Fibroblast of skin of back (primary cell): ENCODE data around the gene TEKTIP1.

Source experiments
- DNase-seq: peaks from one replicate; pipeline ENCODE4 v3.0.0-alpha.2; 2013

TEKTIP1 gene

DNA sequence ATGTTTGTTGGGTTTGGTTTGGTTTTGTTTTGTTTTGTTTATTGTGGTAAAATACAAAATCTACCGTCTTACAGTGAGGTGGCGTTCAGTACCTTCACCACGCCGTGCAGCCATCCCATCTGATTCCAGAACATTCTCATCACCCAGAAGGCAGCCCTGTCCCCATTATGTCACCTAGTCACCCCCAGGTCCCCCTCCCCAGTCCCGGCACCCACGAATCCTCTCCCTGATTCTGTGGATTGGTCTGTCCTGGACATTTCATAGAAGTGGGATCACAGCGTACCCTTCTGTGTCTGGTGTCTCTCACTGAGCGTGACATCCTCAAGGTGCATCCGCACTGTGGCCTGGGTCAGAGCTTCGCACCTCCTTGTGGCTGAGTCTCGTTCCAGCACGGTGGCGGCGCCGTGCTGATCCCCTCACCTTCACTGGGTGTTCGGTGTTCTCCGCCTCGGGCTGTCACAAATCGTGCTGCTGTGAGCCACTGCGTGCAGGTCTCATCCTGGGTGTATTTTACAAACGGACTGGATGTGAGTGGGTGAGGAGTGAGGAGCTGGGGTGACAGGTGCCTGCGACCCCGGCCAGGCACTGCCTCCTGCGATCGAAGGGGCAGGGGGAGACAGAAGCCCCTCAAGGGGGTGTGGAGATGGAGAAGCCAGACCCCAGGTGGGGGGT is 580 bp upstream of the TEKTIP1 start:
- DNase-seq, result no peak

DNA sequence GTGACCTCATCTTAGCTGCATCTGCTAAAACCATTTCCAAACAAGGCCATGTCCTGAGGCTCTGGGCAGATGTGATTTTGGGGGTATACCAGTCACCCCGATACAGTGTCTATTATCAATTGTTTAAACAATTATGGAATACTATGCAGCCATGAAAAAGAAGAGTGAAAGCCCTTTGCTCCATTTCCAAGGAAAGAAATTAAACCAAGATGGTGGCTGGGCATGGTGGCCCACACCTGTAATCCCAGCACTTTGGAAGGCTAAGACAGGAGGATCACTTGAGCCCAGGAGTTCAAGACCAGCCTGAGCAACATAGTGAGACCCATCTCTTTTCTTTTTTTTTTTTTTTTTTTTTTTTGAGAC is 763 bp downstream of the TEKTIP1 start:
- no peak for DNase-seq

DNA sequence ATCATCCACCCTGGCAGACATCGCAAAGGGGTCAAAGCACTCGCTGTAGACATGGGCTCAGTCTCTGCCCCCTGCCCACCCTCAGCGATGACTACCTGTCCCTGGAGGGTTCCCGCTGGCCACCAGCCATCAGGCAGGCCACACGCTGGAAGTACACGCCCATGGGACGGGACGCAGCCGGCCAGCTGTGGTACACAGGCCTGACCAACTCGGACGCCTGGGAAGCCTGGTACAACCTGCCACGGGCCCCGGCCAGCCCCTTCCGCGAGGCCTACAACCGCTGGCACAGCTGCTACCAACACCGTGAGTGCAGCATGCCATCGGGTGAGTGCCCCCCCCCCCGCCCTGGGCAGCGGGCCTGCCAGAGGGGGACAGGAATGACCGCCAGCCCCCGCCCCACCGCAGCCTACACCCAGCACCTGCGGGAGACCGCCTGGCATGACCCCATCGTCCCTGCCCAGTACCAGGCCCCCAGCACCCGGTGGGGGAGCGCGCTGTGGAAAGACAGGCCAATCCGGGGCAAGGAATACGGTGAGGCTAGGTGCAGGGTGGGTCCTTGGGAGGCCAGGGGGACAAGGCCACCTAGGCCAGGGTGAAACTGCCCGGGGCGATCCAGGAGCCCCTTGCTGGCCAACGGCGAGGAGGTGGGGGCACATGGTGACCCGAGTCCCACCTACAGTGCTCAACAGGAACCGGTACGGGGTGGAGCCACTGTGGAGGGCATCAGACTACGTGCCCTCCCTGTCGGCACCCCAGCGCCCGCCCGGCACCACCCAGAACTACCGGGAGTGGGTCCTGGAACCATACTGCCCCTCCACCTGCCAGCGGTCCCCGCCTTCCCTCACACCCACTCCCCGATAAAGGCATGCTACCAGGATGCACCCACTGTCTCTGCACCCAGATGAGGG is 4.4 kb downstream of the TEKTIP1 start:
- DNase-seq, result no peak

DNA sequence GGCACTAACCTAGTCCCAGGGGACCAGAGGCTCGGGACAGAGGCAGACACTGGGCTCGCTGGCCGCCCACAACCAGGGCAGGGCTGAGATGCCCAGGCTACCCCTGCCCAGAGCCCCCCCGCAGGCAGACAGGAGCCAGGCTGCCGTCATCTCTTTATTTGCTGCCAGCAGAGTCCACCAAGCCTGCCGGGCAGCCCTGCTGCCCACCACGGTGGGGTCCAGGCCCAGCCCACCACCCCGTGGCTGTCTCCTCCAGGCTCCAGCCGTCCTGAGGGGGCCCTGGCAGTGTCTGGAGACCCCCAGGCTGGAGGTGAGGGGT is 5.0 kb downstream of the TEKTIP1 start:
- DNase-seq, result no peak

DNA sequence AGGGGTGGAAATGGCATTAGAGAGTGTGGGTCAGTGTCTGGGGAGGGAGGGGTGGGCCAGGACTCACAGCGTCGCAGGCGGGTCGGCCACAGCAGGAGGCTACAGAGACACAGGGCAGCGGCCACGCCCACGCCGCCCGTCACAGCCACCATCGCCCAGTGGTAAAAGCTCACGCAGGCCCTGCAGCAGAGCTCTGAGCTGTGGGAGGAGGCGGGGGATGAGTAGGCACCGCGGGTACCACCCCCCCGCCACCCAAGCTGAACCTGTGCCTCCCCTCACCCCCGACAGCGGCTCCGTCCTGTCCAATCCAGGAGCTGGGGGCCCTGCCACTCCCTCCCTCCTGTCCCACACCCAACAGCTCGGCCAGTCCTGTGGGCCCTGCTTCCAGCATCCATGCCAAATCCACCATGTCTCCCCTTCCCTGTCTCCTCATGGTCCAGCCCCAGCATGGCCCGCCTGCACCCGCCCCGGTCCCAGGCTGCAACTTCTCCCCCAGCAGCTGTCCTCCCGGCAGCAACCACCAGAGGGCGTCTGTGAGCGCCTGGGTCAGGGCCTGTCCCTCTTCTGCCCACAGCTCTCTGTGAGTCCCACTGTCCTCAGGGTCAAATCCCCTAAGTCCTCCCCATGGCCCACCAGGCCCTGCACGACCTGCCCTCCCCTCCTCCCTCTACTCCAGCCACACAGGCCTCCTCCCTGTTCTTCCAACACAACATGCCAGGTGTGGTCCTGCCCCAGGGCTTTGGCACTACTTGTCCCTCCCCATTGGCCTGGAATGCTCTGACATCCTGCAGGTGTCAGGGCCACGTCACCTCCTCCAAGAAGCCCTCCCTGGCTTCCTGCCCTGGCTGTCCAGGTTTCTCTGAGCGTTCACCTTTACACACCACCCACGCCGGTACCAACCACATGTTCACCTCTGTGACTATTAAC is 6.0 kb downstream of the TEKTIP1 start:
- peak; percentile 53 for DNase-seq

DNA sequence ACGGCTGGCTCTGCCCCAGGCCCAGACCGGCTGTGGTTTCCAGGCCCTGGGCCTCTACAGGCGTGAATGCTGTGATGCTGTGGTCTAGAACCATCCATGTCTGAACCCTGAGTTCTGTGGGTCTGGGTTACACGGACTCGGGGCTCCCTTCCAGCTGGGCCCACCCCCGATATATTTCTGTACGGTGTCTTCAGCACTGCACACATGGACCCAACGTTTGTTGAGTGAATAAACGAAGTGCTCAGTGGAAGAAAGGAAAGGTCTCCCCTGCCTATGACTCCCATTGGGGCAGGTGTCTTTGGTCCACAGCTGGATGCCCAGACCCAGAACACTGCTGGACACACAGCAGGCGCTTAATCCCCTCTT is 6.7 kb downstream of the TEKTIP1 start:
- DNase-seq, result no peak

DNA sequence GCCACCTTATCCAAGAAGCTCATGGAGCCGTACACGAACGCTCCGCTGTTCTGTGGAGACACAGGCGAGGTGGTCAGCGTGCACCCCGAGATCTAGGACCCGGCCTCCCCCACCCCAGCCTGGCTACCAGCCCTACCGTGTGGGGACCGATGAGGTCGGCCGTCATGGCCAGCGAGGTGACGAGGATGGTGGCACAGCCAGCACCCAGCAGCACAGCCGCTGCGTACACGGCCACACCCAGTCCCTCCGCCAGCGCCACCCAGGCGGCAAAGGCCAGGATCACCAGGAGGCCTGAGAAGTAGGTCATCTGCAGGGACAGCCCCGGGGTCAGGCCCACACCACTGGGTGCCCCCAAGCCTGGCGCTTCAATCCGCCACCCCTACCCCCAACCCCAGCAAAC is 7.1 kb downstream of the TEKTIP1 start:
- no peak for DNase-seq

DNA sequence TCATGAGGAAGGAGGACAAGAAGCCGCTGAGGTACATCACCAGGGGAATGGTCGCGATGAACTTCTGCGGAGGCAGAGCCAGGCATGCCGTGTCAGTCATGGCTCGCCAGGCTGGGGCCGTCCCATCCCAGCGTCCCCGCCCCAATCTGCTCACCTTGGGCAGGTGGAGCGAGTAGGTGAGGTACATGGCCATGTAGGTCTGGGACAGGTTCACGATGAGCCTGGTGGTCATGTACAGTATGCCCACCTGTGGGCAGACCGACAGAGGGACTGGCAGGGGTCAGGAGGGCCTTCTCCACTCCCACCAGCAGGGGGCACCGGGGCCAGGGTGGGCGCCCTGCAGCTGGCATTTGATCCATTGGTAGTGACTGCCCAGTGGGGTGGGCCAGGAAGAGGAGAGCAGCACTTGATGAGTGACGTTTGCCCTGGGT is 8.3 kb downstream of the TEKTIP1 start:
- no peak for DNase-seq

DNA sequence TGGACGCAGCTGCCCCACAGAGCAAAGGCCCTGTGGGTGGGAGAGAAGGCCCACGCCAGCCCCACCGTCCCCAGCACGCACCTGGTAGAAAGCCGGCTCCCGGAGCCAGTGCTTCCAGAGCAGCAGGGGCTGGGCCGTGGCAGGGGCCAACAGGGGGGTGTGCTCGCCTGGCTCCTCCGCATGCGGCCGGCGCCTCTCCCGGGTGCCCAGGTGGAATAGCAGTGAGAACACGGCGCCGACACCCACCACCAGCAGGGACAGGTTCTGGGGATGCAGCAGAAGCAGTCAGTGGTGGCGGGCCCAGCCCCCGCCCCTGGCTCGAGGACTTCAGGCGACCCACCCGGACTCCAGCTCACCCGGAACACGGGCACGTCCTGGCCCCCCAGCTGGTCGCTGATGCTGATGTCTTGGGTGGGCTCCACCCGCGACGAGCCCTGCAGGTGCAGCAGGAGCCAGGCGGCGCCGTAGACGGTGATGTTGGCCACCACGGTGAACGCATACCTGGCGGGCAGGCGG is 8.9 kb downstream of the TEKTIP1 start:
- DNase-seq, result no peak

DNA sequence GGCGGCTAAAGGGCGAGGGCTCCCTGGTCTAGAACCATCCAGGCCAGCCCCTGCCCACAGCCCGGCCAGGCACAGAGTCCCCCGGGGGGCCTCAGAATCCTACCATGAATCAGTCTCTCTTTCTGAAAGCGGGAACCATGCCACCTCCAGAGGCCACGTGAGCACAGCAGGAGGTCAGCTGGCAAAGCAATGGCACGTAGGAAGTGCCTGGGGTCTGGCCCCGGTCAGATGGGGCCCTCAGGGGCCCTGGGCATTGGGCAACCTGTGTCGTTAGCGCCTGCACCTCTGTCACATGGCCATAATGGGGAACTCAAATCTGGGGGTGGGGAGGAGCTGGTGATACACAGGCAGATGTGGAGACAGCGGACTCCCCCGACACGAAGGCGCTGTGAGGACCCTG is 9.6 kb downstream of the TEKTIP1 start:
- DNase-seq, result no peak

DNA sequence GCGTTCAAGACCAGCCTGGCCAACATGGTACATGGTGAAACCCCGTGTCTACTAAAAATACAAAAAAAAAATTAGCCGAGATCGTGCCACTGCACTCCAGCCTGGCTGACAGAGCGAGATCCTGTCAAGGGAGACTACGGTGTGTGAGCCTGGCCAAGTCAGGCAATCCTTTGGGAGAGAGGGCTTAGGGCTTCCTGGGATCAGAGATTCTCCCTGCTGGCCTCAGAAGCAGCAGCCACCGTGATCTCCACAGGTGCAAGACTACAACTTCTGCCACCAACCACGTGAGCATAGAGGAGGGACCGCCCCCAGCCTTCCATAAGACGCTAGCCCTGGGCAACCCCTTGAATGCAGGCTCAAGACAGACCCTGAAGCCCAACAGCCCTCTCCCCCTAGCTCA is 10.8 kb downstream of the TEKTIP1 start:
- no peak for DNase-seq

DNA sequence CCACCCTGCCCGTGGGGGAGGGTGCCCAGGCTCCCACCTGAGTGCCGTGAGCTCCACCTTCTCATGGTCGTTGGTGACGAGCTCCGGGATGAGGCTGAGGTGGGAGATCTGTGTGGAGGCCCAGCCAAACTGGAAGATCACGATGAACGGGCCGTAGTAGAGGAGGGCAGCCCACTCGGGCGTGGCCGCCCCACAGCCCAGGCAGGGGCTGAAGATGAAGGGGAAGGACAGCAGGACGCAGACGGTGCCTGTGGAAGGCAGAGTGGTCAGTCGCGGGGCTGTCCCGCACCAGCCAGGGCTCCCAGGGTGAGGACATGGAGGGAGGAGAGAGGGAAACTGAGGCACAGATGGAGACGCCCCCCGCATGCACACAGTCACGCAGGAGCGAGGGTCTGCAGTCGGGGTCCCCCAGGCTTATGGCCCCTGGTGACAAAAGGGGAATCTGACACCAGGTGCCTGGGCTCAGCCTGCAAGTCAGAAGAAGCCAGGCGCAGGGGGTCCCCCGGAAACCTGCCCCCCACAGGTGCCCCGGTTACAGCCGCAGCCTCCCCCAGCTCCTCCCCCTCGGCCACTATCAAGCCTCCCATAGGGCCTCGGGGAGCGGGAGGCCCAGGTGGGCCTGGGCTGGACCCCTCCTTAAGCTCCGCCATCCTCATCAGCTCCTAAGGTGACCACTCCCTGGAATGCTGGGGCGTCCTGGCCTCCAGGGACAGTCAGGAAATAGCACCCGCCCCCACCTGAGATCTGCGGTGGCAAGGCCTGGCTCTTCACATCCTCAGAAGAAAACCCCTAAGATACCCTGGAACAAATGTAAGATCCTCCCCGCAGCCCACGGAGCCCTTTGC is 12.2 kb downstream of the TEKTIP1 start:
- no peak for DNase-seq

DNA sequence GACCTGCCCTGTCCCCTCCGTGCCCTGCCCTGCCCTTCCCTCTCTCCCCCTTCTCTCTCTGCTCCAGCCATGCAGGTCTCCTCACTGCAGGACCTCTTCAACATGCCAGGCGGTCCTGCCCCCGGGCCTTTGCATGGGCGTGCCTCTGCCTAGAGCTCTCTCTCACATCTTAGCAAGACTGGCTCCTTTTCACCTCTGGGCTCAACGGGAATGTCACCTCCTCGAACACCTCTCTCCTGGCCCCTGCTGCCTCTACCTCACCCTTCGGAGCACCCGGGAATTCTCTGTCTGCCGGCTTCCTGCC is 12.8 kb downstream of the TEKTIP1 start:
- no peak for DNase-seq

DNA sequence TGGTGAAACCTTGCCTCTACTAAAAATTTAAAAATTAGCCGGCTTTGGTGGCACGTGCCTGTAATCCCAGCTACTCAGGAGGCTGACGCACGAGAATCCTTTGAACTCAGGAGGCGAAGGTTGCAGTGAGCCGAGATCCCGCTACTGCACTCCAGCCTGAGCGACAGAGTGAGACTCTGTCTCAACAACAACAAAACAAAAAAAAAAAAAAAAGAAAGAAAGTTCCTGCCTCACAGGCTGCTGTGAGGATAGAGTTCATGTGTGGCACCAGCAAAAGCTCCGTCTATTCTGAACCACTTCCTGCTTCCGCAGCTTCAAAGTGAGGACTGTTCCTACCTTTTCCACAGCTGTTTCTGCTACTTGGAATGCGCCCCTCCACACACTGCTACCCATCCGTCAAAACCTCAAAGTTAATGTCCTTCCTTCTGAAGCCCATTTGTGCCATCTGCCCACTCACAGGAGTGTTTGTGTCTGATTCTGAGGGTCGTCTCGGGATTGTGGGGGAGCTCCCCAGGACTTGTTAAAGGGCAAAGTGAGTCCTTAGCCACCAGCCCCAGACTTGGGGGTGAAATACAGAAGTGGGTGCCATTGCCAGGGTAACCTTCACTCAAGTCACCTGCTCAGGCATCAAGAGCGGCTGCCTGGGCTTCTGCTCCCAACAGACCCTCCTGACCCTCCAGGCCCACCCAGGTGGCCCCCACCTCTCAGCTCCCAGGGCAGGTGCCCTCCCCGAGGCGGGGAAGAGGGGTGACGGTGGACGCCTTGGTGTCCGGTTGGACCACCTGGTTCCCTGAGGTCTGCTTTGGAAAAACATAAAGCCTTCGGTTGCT is 15.5 kb downstream of the TEKTIP1 start:
- no peak for DNase-seq

DNA sequence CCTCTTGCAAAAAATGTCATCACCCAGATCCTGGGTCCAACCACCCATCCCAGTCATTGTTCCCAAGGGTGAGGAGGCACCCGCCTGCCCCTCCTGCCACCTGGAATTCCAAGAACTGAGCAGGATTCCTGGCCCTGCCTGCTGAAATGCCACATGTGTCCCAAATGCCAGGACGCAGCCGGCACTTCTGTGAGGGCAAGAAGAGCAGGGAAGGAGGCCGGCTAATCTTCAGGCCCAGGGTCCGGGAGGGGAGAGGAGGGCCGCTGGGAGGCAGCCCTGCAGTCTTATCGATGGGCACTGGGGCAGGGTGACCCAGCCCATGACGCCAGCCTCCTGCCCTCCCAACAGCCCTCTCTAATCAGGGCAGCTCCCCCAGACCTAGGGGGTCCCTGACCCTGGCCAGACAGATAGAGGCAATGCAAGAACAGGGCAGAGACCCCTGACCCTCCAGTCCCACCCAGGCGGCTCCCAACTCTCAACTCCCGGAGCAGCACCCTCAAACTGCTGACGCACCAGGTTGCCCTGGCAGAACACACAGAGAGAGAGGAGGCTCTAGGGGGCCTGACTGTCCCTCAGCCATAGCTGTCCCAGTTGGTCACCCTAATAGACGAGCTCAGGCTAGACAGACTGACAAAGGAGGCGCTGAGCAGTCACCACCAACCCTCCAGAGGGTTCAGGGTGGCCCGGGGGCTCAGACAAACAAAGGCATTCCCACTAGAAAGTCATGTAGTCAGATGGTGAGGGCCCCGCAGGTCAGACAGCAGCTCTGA is 16.9 kb downstream of the TEKTIP1 start:
- DNase-seq, result no peak

DNA sequence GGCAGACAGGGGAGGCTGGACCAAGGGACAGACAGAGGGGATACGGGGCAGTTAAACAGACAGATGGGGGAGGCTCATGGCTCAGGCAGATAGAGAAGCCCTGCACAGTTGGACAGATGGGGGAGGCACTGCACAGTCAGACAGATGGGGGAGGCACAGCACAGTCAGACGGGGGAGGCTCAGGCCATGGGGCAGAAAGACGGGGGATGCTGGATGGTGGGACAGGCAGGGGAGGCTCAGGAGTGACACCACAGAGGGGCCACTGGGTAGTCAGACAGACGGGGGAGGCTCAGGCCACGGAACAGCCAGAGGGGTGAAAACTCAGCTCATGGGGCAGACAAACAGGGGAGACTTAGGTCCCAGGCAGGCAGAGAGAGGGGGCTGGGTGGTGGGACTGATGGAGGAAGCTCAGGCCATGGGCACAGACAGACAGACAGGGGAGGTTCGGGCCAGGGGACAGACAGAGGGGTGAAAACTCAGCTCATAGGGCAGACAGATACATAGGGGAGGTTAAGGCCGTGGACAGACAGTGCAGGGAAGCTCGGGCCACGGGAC is 17.5 kb downstream of the TEKTIP1 start:
- no peak for DNase-seq

DNA sequence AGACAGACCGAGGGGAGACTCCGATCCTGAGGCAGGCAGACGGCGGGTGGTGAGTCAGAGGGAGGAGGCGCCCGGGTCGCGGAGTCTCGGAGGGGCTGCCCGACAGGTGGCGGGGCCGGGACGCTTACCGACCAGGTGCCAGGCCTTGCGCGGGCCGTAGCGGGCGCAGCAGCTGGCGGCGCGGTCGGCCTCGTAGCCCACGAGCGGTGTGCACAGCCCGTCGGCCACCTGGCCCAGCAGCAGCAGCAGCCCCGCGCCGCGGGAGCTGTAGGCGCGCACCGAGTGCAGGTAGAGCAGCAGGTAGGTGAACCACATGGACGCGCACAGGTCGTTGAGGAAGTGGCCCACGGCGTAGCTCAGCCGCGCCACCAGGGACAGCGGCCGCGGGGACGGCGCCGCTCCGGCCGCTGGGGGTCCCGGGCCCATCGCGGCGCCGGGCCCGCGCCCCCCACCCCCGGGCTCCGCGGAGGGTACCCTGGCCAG is 18.0 kb downstream of the TEKTIP1 start:
- DNase-seq, result no peak

DNA sequence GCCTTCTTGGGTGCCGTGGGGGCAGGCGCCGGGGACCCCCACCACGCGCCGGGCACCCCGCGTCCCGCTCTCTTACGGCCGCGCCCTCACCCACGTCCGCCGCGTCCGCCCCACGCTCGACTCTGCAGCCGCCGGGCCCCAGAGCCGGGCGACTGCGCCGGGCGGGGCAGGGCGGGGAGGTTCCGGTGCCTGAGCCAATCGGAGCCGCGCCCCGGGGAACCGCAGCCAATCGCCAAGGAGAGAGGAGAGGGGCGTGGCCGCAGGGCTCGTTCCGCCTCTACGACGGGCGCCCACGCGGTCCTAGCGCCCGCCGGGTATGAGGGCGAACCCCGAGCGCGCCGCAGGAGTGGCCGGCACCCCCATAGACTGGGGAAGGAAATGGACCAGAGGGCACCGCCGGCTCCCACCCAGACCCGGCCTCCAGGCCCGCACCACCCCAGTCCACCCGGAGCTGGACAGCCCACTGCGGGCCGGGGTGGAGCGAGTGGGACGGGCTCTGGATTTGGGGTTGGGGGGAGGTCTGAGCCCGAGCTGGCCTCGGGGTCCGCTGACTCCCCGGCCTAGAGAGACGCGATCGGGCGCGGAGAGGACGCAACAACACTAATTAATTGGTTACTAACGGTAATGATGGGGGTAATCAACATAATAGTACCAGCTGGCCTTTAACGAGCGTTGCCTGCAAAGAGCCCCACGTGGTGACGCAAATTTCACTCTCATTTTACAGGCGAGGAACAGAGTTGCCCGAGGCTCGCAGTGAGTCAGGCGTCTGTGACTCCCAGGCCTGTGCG is 18.7 kb downstream of the TEKTIP1 start, which contains the start of gene MFSD12:
Gene MFSD12, minus strand, starts transcription at position 126 of the 788 bp plus-strand sequence. CDS start 183 bp downstream, outside the sequence.
- DNase-seq, result peak; percentile 92
